AML-193 (cell line): ENCODE results near the gene ASXL1.

ENCODE experiments used
- DNase-seq, 2 experiments: peaks; one replicate each; lab custom pipeline; 2025; lab: John Stamatoyannopoulos, UW

ASXL1 gene

DNA sequence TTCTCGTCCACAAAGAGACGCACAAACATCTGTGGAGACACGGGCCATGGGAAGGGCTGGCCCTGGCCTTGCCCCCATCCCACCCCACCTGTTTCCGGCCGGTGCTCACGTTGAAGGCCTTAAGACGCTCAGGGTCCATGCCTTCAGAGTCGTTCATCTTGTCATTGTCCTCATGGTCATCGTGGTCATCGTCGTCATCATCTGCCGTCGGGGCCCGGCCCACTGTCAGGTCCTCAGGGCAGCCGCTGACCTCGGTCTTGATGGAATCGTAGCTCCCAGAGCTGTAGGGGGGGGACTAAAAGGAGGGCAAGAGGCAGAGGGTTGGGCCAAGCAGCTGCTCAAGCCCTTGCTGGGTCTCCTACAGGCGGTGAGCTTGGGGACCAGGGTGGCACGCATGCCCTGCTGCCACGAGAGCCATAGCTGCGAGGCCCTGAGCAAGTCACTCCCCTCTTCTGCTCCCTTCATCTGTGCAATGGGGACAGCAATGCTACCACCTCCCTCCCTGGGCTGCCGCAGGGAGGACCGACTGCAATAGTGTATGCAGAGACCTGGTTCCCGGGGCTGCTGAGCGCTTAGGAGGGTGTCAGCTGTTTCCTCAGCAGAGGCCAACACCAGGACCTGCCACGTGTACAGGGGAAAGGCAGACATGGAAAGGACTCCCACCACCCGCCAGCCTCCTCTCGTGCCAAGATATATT, 95.5 kb downstream of the ASXL1 start:
- DNase-seq: no peak

DNA sequence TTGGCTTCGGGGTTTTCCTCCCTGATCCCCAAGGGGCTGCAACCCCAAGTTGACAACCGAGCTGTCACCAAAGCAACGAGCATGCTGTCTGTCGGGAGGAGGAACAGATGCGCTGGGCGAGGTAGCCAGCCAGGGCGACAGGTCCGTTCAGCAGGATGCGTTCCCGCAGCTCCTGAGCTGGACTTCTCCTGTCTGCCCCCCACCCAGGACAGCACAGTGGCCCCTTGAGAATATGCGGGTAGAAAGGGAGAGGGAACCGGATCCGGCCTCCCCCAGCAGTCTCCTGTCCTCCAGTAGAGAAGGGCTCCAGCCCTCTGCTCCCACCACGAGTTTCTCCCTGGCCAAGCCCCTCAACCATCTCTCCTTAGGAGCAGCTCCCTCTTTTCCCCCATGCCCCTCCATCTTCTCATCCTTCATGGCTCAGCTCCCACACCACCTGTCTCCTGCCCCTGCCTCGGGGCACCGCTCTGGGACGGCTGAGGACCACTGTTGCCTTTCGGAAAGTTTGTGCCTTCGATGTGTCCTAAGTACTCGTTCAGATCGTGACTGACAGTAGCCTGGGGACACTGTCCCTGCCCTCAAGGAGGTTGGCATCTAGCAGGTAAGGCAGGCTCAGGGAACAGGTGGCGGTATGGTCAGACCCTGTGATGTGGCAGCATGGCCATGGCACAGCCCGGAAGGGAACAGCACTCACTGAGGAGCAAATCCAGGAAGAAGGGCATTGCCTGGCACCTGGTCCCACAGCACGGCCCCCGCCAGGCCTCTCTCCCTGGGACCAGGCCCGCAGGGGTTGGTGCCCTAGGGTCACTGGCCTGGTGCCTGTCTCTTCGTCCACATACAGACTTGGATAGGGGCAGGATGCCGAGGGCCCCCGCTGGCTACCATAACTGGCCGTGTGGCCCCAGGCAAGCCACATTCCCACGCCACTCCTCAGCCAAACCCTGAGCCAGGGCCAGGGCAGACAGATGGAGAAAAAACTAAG, 96.3 kb downstream of the ASXL1 start:
- DNase-seq: no peak

DNA sequence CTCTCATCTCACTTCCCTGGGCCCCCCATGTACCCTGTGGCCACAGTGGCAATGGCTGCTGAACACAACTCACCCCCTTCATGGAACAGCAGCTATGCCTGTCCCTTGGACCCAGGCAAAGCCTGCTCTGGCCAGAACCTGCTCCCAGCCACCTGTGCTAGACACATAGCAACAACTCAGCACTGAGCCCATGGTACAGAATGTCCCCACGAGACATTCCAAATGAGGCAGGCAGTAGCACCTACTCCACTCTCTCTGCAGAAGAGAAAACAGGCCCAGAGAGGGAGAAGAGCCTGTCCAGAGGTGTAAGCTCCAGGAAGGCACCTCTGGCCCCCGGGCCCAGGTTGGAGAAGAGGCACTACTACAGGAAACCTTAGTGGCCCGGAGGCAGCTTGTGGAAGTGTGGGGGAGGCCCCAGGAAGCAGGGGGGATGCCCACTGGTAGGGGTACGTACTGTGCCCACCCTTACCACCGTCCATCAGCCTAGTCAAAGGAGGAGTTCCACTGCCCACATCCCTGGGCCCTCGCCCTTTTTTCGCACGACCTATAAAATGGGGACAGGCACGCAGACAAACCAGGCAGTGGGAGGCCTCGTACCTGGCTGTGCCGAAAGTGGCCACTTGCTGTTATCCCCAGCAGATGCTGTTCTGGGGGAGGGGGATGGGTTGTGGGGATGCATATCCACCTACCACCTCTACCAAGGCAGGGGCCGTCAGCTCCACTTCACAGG, 97.2 kb downstream of the ASXL1 start:
- no peak for DNase-seq

DNA sequence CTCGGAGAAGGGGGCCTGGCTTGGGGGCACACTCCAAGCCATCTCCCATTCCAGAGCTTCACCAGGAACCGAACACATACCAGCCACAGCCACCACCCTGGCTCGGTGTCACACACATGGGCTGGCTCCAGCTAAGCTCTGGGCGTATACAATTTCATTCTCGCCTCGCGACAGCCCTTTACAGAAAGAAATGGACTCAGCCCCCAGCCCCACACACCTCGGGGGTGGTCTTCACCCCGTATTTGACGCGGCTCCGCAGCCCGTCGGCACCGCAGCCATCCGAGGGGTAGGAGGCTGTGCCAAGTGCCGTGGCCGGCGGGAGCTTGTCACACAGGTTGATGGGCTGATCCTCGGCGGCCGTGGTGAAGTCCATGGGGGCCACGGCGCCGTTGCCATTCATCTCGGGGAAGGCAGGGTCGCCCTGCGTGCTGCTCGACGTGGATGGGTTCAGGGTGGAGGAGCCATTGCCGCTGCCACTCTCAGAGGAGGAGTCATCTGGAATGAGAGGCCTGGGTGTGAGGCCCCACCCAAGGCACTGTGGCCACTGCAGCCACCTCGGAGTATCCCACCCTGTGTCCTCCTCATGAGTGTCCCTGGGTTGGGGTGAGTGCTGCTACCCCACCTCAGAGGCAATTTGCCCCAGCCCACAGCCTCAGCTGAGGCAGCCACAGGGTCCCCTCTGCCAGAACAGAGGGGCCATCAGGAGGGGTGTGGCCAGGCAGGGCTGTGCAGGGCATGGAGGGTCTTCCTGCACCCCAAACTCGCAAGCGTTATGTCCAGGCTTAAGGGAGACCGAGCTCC, 98.0 kb downstream of the ASXL1 start:
- no peak for DNase-seq

DNA sequence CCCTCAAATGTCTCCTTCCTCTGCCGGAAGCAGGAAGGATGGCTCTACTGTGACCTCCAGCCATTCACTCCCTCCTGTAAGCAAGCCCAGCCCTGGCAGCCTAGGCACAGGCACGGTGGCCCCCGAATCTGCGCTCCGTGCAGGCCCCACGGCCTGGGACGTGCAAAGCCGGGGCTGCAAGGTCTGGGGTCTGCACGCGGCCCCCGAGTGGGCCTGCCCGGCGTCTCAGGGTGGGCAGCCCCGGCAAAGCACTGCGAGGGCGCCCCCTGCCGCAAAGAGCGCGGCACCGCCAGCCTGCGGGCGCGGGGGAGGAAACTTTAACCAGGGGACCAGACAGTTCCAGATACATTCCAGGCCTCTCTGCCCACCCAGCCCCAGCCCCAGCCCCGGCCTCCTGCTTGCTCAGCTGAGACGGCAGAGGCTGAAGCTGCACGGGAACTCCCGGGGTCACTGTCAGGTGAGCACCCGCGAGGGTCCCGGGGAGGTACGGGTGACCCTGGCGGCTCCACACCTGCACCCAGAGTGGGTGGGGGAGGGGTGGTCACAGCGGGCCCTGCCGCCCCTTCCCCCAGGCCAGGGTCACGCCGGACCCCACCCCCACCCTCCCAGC, 98.8 kb downstream of the ASXL1 start:
- DNase-seq: no peak

DNA sequence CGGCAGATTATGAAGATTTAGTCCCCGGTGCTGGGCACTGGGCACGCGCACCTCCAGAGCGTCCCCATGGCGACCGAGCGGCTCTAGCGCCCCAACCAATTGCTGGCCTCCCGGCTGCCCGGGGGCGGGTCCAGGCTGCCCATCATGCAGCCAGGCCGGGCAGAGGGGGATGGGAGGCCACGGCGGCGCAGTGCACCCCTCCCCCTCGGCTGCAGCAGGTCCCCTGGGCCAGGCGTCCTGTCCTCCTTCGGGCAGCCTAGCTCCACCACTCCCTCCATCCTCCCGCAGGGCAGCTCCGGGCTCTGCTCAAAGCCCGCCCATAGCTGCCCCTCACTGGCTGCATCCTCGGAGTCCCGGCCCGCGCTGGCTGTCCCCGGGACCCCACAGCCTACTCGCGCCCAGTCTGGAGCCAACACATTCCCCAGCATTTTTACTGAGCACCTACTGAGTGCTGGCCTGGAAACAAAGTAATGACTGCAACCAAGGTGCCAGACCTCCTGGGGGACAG, 99.4 kb downstream of the ASXL1 start:
- DNase-seq: no peak

DNA sequence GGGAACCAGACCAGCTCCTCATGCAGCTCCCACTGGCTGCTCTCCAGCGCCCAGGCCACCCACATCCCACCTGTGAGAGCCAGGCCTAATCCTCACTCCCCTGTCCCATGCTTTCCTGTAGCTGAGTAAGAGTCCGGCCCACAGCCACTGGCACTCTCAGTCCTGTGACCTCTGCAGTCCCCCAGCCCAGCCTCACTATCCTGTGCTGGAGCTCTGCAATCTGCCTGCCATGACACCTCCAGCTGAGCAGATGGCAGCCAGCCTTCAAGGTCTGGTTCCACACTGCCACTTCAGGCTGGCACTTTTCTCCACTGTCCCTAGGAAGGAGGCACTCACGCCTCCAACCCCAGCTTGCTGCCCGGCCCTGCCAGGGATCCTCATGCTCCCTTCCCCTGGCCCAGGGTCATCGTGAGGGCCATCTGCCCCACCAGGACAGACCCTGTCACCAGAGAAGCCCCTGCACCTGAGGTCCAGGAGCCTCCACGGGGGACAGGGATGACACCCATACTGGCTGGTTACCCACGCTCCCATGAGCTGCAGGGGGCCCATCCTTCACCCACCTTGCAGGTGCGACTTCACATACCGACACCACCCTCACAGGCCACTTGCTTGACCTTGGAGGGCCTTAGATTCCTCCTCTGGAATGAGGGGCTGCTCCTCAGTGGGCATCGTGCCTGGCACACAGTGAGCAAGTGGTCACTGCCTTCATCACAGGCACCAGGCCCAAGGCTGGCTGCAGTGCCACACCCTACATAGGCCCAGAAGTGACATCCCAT, 100.1 kb downstream of the ASXL1 start:
- DNase-seq: no peak

DNA sequence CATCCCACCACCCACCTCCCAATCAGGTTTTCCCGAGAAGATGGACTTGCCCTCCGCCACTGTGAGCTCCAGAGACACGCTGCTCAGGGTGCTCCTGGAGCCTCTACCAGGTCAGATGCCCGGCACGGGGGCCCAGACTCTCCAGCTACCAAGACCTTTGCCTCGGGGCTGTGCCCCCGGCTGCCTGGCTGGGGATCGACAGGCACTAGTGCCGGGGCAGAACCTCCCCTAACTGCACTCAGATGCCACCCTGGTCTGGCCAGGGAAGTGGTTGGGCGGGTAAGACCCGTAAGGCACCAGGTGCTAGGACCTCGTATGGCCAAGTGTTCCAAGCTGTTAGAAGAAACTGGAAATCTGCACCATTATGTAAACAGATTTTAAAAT, 100.7 kb downstream of the ASXL1 start:
- DNase-seq: no peak

DNA sequence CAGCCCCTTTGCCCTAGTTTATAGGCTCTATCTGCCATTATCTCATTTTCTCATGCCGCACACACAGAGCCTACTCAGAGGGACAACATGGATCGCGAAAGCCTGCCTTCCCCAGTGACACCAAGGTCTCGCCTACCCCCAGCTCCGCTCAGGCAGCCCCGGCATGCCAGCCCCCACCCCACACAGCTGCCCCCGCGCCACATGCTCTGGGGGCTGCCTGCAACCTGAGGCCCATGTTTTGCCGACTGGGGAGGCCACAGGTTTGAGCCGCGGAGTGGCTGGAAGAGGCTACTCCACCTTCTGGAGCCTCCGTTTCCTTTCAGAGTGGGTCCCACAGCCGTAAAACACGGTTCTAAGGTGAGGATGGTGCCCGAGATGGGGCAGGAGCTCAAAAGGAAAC, 102.1 kb downstream of the ASXL1 start:
- DNase-seq: no peak

DNA sequence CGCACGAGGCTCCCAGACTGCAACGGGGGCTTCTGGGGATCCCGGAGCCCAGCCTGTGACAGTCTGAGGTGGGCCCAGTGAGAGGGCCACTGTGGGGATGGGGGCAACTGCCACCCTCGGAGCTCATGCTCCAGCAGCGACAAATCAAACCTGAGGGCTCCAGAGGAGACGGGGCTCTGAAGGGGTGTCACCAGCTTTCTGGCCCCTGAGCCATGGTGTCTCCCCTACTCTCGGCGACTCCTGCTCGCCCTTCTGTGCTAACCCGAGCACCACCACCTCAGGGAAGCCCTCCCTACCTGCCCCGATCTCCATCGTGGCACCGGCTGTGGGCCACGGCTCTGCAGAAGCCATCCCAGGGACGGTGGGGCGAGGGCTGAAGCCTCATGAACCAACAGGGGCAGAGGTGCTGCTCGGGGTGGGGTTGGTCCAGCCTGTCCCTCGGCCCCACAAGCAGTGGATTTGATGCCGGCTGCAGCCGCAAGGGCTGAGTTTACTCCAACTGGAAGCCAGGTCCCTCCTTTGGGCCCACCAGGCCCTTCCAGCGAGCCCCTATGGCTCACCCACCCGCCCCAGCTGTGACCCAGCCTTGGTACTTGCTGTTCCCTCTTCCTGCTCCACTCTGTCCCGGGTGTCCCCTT, 102.7 kb downstream of the ASXL1 start:
- no peak for DNase-seq

DNA sequence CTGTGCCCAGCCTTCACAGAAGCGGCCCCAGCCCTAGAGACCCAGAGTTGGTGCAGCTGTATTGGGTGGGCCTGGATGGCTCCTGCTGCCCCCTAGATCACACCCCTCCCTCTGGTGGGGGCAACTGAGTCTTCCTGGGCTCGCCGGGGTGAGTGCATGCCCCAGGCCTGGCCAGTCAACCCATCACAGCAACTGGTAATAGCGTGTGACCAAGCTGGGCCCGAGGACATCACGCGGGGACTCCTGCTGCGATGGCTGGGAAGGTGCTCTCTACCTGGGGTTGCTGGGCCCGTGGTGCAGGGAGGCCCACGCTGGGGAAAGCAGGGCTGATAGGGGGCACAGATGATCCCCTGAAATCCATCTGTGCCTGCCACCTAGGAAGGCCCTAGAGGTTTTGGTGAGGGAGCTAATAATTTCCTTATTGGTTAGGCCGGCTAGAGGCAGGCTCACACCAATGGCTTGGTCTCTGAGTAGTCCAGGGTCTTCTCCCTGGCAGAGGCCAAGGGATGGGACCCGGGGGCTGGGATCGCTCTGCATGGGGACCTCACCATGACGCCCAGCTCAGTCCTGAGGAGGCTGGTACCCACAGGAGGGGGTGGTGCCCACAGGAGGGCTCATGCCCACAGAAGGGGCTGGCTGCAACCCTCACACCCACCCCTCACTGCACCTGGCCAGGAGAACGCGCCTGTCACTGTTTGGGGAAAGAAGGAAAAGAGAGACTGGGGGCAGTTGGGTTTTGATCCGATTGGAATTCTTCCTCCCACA, 103.9 kb downstream of the ASXL1 start:
- no peak for DNase-seq

DNA sequence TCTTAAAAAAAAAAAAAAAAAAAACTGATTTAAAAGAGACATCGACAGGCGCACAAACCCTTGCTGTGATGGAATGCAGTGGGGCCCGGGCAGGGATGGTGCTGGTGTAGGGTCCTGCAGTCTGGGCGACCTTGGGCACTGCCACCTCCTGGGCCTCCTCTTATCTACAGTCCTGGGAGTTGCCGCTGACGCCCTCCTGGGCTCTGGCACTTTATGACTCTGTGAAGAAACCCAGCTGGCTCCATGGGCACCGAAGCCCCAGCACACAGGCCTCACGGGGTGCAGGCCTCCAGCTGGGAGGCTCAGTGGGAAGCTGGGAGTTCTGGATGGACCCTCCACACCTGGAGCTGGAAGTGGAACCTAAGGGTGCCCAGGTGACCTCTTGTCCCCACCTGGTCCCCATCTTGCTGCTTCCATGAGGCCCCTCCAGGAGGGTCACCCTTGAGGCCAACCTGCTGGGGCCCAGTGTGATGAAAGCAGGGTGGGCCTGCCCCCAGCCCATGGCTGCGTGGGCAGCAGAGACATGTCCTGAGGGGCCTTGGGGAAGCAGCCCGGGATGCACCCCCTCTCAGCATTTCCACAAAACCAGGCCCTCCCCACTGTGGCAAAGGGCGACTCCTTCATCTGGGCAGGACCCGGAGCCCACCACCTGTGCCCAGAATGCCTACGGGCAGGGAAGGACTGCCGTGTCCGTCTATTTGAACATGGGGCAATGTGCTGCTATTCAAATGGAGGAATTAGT, 104.9 kb downstream of the ASXL1 start:
- no peak for DNase-seq

DNA sequence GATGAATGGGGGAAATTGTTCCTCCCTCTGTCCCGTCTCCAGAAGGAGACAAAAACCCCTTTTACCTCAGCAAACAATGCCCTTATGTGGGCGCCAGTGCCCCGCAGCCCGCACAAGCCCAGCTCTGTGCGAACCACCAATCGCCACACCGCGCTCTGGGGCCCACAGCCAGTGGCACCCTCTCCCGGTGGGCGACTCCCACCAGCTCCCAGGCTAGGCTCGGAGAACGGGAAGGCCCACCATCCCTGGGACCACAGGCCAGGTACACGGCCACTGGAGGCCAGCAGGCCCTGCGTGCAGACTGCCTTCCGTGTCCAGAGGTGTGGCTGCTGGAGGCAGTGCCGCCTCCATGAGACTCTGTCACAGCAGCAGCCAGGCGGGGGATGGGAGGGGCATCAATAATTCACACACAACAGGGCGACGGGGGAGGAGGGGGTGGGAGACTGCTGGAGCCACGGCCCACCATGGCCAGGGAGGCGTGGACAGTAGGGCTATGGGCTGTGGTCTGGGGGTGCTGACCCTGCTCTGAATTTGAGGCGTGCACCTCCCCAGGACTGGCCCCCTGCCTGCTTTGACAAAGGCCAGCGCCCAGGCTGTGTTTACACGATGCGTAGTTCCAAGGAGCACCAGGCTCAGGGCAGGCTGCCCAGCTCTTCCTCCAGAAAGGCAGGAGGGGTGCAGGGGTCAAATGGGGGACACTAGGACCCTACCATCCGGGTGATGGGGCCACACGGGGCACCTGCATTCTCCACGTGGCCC, 105.7 kb downstream of the ASXL1 start:
- no peak for DNase-seq

DNA sequence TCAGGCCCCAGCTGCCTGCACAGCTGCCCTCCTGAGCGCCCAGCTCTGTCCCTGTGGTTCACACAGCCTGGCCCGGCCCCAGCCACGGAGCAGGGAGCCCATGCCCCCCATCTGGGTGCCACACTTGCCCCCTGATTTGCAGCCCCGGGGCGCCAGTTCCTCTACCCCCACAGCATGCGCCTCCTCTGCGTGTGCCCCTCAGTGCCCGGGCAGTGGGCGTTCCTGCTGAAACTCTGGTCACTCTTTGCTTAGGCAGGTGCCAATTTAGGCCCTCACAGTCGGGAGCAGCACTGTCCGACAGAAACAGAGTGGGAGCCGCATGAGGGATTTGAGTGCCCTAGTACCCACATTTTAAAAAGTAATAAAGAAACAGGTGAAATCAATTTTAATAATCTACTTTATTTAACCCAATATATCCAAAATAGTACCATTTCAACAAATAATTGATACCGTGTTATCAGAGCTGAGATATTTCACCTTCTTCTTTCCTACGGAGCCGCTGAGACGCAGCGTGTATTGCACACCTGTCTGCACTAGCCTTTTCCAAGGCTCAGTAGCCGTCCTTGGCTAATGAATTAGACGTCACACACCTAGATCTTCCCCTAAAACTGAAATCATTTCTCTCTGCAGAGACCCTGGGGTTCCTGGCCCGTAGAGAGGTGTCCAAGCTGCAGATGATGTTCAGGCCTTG, 106.4 kb downstream of the ASXL1 start:
- DNase-seq: no peak

DNA sequence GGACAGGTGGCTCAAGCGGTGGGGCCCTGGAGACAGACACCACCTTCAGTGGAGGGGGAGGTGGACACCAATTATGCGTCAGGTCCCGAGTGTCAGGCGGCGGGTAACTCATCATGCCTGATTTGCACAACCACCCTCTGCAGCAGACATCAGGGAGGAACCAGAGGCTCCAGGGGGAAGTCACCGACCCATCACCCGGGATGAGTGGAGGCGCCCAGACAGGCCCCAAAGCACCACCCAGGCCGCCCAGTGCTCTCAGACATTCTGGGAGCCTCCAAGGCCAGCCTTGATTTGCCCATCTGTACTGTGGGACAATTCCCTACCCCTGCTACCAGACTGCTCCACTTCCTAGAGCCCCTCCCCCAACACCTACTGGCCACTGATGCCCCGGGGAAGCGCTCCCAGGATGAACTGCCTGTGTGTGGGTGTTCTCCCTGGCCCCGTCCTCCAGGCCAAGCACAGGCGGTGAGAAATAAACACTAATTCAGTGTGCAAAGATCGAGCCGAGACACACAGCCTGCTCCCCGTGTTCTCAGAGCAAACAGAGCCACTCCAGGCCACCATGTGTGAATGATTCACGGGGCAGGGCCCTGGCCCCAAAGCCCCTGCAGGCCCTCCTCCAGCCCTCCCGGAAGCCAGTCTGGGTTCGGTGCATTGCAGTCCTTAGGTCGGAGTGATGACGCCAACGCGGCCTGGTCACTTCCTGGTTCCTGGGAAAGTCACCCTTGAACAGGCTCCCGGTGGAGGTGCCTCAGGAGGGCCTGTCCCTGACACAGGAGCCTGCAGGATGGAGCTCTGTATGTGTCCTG, 107.2 kb downstream of the ASXL1 start:
- no peak for DNase-seq
